Measurements from ENCODE around the gene FAM78A. TPM values are rescaled to one million over a fixed set of nuclear protein-coding genes. Genes with fewer than 3 reads are reported as not detected.

FAM78A gene
- total RNA-seq, result 1 to 10 TPM; 1.7 to 4.0 (median 3.3) TPM

GRCh38 chr9:131276094-131276888 lies at the start of gene FAM78A:
TSS of gene FAM78A (minus strand) at chr9:131276510. CDS start at chr9:131276179, 331 bp downstream.
- Histone ChIP-seq H3K4me3 (peak within 1 kb of the TSS; percentile 72 to 81 (median 77)), H3K27me3 (peaks cover 0 to 49% (median 0%) of the 10 kb centered on the region in 4 donors), H3K27ac (replicated peaks in 1 of 4) (peak within 1 kb of the TSS; percentile 58 to 72 (median 70)), H3K9me3 (no peaks in the 10 kb centered on the region), H3K36me3 (no peaks in the 10 kb centered on the region), H3K4me1 (peaks cover 29 to 41% (median 36%) of the 10 kb centered on the region in 4 donors)
- WGBS, result 16% methylated on average over 35 of the region's 76 CpGs
- intact Hi-C loops (cut with DNase I), result no loop called here
- DNase-seq (ENCODE audit: extremely low spot score), result no peak
- TF ChIP-seq POLR2A (IDR thresholded peaks at IDR 0.05; ENCODE audit: low read depth), result no peak
- no peak for TF ChIP-seq EP300 (IDR thresholded peaks at IDR 0.05)
- no peak for TF ChIP-seq CTCF (IDR thresholded peaks at IDR 0.05)
- TF ChIP-seq POLR2AphosphoS5 (IDR thresholded peaks at IDR 0.05), result no peak

- no peak for DNase-seq (ENCODE audit: extremely low spot score)
- Histone ChIP-seq H3K4me3 (no peak overlapping the region), H3K4me1 (peaks cover 0 to 2% (median 0%) of the 10 kb centered on the region in 4 donors), H3K36me3 (no peaks in the 10 kb centered on the region), H3K27ac (replicated peaks in 1 of 4) (no peak overlapping the region), H3K27me3 (peaks cover 0 to 6% (median 0%) of the 10 kb centered on the region in 4 donors), H3K9me3 (no peaks in the 10 kb centered on the region)
- intact Hi-C loops (cut with DNase I), result no loop called here
- TF ChIP-seq POLR2AphosphoS5 (IDR thresholded peaks at IDR 0.05) (no peak), POLR2A (IDR thresholded peaks at IDR 0.05; ENCODE audit: low read depth) (no peak), CTCF (IDR thresholded peaks at IDR 0.05) (no peak), EP300 (IDR thresholded peaks at IDR 0.05) (no peak)
- 95% methylated on average over 21 of the region's 21 CpGs for WGBS
Observed at GRCh38 chr9:131324736-131325679, 48.7 kb upstream of the FAM78A start.

GRCh38 chr9:131323629-131324028 lies 47.3 kb upstream of the FAM78A start:
- no peak for DNase-seq (ENCODE audit: extremely low spot score)
- H3K27ac ChIP-seq (replicated peaks in 1 of 4), result no peak overlapping the region
- no peaks in the 10 kb centered on the region for H3K36me3 ChIP-seq
- no peak overlapping the region for H3K4me3 ChIP-seq
- H3K9me3 ChIP-seq, result no peaks in the 10 kb centered on the region
- H3K4me1 ChIP-seq, result peaks cover 0 to 7% (median 0%) of the 10 kb centered on the region in 4 donors
- H3K27me3 ChIP-seq, result no peaks in the 10 kb centered on the region
- intact Hi-C loops (cut with DNase I), result no loop called here
- 89% methylated on average over 8 of the region's 8 CpGs for WGBS
- no peak for TF ChIP-seq POLR2AphosphoS5 (IDR thresholded peaks at IDR 0.05)
- TF ChIP-seq EP300 (IDR thresholded peaks at IDR 0.05), result no peak
- TF ChIP-seq CTCF (IDR thresholded peaks at IDR 0.05), result no peak
- TF ChIP-seq POLR2A (IDR thresholded peaks at IDR 0.05; ENCODE audit: low read depth), result no peak

- peak overlapping the region in 3 of 4 donors; percentile 17 to 36 (median 20) for H3K27ac ChIP-seq (replicated peaks in 1 of 4)
- no peak for DNase-seq (ENCODE audit: extremely low spot score)
- peaks cover 0 to 4% (median 0%) of the 10 kb centered on the region in 4 donors for H3K9me3 ChIP-seq
- TF ChIP-seq POLR2AphosphoS5 (IDR thresholded peaks at IDR 0.05) (no peak), POLR2A (IDR thresholded peaks at IDR 0.05; ENCODE audit: low read depth) (no peak), EP300 (IDR thresholded peaks at IDR 0.05) (no peak), CTCF (IDR thresholded peaks at IDR 0.05) (no peak)
- intact Hi-C loops (cut with DNase I), result no loop called here
- peaks cover 0 to 12% (median 3%) of the 10 kb centered on the region in 4 donors for H3K4me1 ChIP-seq
- WGBS, result 90% methylated on average over 11 of the region's 19 CpGs
- no peak overlapping the region for H3K4me3 ChIP-seq
- no peaks in the 10 kb centered on the region for H3K36me3 ChIP-seq
- peaks cover 0 to 20% (median 0%) of the 10 kb centered on the region in 4 donors for H3K27me3 ChIP-seq
Observed at GRCh38 chr9:131320031-131320685, 43.8 kb upstream of the FAM78A start.

All from esophagus muscularis mucosa (tissue), 4 donors.